C1 segment of cervical spinal cord (tissue), 14 donors: ENCODE data around the gene DLEC1.

Experiments
- DNase-seq, 14 donors: peaks; one replicate each; lab custom pipeline; 2025; lab: John Stamatoyannopoulos, UW

DLEC1 gene

GRCh38 chr3:38039101-38039898 lies at the start of gene DLEC1:
TSS of gene DLEC1 (plus strand) at chr3:38039208. CDS start at chr3:38039226, 18 bp downstream.
- no peak for DNase-seq

- no peak for DNase-seq
Observed at GRCh38 chr3:37989821-37990480, 49.1 kb upstream of the DLEC1 start.

DNA sequence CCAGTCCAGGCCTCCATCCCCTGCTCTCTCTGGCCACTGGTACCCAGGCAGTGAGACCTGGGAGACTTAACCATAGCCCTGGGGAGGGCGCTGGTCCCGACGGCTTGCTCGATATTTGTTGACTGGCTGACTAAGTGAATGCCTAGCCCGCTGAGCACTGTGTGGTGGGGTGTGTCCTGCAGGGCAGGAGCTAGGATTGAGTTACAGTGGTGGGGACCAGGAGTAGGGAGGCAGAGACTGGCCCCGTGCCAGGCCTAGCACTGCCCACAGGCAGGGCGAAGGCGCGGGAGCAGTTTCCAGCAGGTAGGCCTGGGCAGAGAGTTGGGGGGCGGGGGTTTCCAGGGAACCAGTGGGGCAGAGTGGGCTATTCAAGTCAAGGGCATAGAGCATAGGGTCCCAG lies 48.5 kb upstream of the DLEC1 start, which contains the start of gene VILL:
Gene VILL (plus strand): TSS at position 260 of the 400 bp plus-strand sequence. CDS start 2,887 bp downstream, outside the sequence.
- DNase-seq = no peak

DNA sequence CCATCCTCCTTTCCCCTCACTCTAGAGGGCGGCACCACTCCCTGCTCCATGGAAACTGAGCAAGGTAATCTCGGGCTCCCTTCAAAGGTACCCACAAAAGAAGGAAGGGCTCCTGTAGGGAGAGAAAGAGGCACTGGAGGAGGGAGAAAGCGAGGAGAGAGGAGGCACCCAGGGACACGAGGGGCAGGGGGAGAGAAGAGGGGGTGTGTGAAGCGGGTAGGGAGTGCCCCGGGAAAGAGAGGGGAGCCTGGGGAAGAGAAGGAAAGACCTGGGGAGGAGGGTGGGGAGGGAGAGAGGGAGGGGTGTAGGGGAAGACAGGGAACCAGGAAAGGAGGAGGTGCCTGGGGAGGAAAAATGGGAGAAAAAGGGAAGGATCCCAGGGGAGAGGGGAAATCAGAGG lies 47.9 kb upstream of the DLEC1 start:
- no peak for DNase-seq

GRCh38 chr3:37991823-37992222 lies 47.2 kb upstream of the DLEC1 start:
- DNase-seq = no peak

DNA sequence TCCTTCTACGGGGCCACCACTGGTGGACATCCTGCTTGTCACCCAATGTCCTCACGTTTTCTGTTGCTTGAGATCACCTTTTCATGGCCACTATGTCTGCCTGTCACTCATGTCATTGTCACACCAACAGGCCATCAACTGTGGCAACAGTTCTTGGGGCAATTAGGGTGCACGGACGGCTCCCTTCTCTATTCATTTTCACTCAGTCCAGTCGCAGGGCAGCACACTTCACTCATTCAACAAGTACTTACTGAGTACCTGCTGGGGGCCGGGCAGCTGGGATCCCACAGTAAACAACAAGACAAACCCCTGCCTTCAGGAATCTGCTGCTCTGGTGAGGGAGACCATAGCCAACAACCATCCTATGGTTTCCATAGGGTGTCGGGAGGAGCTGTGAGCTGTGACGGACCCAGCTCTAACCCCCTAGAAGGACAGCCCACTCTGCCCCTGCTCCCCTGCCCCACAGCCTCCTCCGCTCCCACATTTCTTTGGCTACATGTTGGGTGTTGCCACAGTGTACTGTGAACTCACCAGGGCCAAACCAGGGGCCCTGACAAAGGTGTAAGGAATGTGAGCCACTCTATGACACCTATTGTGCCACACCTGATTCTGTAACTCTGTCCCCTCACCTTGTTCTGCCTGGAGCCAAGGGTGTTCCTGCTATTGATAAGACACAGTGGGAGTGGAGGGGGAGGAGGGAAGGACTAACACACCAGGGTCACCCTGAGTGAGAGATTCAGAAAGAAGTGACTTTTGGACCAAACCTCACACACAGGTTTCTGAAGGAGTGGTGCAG lies 46.5 kb upstream of the DLEC1 start:
- no peak for DNase-seq

DNA sequence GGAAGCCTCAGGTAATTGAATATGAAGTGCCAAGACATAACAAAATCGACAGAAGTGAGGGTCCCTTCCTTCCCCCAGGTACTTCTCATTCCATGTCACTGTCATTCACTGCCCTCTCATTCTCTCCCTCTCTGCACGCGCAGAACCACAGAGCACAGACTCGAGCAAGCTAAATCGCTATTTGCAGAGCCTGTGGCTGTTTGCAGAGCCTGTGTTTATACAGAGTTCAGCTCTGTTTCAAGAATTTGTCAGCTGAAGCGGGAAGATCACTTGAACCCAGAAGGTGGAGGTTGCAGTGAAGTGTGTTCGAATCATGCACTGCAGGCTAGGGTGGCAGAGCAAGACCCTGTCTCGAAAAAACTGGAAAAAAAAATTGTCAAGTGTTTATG lies 45.9 kb upstream of the DLEC1 start:
- no peak for DNase-seq

- no peak for DNase-seq
Observed at GRCh38 chr3:37993460-37993819, 45.6 kb upstream of the DLEC1 start.

DNA sequence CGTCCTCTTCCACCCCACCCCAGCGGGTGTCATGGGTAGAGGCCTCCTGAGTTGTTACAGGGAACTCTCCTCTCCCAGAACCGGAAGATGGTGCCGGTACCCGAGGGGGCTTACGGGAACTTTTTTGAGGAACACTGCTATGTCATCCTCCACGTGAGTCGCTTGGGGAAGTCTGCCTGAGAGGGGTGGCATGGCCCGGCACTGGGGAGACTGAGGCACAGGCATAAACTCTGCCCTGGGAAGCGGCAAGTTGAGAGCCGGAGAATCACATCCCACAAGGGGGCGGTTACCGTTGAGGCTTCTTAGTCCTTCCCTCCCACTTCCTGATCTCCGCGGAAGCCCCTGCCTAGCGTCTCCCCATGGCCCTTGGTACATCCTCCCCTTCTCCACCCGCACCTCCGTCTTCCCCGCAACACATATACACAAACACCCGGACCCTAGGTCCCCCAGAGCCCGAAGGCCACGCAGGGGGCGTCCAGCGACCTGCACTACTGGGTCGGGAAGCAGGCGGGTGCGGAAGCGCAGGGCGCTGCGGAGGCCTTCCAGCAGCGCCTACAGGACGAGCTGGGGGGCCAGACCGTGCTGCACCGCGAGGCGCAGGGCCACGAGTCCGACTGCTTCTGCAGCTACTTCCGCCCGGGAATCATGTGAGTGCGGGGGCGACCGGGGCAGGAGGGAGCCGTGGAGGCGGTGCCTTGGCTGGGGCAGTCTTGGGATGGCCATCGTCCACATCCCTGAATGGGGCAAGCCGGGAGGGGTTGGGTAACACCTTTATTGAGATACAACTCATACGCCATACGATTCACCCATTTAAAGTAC lies 45.0 kb upstream of the DLEC1 start:
- peak in 11 of 14 donors; percentile 20 to 74 (median 62) for DNase-seq

DNA sequence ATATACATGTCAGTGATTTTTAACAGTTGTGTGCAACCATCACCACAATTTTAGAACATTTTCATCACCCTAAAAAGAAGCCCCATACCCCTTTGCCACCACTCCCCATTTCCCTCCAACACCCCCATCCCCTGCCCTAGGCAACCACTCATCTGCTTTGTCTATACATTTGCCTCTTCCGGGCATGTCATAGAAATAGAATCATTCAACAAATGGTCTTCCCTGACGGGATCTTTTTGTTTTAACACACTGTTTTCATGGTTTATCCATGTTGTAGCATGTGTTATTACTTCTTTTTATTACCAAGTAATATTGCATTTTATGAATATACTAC lies 44.4 kb upstream of the DLEC1 start:
- DNase-seq = no peak

- DNase-seq = peak in 1 of 14 donors; percentile 83
Observed at GRCh38 chr3:37995652-37996641, 43.1 kb upstream of the DLEC1 start.

- peak in 5 of 14 donors; percentile 15 to 59 (median 21) for DNase-seq
Observed at GRCh38 chr3:37996785-37997301, 42.2 kb upstream of the DLEC1 start.

DNA sequence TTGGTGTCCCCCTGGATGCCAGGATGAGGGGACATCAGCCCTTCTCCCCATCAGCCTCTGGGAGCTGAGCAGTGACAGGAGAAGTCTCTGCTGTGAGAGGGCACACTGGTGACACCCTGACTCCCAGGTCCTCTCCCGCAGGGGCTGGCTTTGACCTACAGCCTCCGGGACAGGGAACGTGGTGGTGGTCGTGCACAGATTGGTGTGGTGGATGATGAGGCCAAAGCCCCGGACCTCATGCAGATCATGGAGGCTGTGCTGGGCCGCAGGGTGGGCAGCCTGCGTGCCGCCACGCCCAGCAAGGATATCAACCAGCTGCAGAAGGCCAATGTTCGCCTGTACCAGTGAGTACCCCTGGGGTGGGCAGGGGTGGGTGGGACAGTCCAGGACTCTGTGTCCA lies 41.7 kb upstream of the DLEC1 start:
- no peak for DNase-seq

DNA sequence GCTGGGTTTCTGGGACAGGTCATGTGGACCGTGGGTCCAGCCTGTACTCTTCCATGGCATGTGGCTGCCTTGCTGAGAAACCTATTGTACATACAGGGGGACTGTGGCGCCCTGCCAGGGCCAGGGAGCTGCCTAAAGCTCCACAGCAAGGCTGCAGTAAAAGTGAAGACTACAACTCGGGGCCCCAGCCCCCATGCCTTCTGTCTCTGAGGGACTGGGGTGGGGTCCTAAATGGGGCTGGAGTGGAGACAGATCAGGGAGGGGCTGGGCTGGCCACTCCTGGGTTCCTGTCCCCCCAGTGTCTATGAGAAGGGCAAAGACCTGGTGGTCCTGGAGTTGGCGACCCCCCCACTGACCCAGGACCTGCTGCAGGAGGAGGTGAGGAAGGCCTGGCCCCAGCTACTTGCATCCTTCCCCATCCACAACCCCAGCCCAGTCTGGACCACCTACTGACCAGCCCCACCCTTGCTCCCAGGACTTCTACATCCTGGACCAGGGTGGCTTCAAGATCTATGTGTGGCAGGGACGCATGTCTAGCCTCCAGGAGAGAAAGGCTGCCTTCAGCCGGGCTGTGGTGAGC lies 41.1 kb upstream of the DLEC1 start:
- DNase-seq = no peak

DNA sequence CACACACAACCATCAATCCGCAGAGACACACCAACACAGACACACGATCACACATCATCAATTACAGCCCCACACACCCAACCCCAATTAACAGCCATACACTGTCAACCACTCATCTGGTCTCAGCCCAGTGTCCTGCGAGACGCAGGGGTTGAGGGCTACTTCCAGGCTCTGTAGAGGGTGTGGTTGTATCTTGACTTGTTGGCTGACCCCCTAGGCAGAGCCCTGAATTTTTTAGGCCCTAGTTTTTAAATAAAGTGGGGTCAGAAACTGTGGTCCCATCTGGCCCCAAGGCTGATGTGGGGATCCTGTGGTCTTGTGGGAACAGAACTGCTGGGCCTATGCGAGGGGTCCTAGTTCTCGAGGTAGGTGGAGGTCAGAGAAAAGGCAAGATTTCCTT lies 39.2 kb upstream of the DLEC1 start:
- DNase-seq = no peak

GRCh38 chr3:38000242-38000916 lies 38.6 kb upstream of the DLEC1 start:
- no peak for DNase-seq

DNA sequence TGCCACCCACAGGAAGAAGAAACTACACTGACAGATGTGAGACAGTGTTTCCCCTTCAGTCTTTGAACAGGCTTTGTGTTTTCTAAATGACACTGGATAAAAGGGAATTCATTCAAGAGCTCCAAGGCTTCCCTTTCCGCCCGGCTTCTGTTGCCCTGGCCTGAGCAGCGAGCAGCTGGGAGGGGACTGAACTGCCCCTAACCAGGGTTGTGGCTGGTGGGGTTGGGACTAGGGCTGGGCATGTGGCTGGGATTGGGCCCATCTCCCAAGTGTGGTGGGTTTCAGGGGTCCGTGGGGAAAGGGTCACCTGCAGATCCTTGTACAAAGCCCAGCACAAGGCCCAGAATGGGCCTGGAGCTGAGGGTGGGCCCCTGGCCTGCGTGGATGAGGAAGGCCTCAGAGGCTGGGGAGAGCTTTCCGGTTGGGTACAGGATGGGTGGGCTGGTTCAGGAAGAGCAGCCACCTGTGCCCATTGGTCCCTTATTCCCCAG lies 38.0 kb upstream of the DLEC1 start:
- peak in 5 of 14 donors; percentile 11 to 40 (median 33) for DNase-seq

DNA sequence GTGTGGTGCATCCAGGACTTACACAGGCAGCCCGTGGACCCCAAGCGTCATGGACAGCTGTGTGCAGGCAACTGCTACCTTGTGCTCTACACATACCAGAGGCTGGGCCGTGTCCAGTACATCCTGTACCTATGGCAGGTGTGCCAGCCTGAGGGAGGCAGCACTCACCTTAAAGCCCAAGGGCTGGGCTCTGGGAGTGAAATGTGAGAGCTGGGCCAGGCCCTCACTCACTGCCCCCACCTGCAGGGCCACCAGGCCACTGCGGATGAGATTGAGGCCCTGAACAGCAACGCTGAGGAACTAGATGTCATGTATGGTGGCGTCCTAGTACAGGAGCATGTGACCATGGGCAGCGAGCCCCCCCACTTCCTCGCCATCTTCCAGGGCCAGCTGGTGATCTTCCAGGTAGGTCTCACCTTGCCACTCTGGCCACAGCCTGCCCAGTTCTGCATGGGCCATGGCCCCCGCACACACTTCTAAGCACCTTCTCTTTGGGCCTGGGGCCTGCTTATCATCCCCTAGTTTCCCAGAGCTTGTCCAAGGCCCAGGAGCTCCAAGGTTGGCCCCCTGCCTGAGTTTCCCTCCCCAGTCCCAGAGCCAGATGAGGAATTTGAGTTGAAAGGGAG lies 37.4 kb upstream of the DLEC1 start:
- no peak for DNase-seq
